ENCODE measurements around the gene ASAP2. TPM values are rescaled to one million over a fixed set of nuclear protein-coding genes. Genes with fewer than 3 reads are reported as not detected.

ASAP2 gene
- total RNA-seq, 4 donors from 2014 or later: 22.0 to 54.6 (median 30.0) TPM

DNA sequence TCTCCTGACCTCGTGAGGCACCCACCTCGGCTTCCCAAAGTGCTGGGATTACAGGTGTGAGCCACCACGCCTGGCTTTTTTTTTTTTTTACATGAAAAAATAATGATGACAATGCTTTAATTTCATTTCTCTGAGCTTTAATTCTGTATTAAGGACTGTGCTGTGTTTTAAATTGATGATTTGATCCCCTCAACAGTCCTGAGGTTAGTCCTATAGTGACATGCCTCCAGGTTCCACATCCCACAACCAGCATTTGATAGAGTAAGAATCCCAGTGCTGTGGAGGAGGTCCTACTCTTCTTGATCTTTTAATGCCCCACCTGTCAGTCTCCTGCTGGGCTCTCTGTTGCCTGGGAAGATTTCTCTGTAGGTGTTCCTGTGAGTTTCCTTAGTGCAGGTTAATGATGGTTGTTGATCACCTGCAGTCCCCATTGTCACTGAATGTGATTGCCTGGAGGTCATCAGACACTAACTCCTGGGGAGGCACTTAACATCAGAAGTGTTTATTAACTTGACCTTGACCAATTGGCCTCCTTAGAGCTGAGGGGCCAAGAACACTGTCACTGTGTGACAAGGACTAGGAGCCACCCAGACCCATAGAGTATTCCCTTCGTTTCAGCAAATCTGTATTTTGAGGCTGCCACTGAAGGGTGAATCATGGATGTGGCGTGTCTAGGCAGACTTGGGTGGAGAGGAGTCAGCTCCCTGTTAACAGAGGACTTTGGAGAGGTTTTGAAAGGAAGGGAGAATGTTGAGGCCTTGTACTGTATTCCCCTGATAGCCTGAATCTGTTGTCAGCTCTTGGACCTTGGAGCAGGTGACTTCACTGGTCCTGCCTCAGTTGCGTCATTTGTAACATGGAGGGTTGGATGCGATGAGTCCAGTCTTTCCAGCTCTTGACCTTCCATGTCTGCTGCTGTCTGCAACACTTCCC is 11.5 kb downstream of the ASAP2 start:
- 86% methylated on average over 5 of the region's 7 CpGs for WGBS

DNA sequence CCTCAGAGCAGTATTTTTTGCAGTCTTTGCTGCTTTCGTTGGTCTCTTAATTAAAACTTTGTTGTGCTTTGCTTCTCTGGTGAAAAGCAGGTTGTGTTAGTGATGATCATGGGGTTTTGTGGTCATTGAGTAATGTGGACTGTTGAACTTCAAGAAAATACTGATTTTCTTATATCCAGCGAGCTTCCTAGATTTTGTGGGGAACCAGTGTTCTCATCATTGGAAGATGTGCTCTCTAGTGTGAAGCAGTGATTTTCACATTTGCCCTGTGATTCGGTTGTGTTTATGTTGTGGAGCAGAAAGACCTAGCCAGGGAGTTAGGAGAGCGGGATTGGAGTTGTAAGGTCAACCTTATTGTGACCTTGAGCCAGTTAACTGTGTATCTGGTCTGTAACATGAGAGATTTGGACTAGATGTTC is 12.4 kb downstream of the ASAP2 start:
- Histone ChIP-seq H3K27ac (no peak overlapping the region), H3K27me3 (no peaks in the 10 kb centered on the region), H3K36me3 (no peaks in the 10 kb centered on the region), H3K9me3 (no peaks in the 10 kb centered on the region), H3K4me3 (no peak overlapping the region), H3K4me1 (peaks cover 65% of the 10 kb centered on the region)
- 70% methylated on average over 4 of the region's 4 CpGs for WGBS
- TF ChIP-seq EP300 (IDR thresholded peaks at IDR 0.05) (no peak), POLR2A (IDR thresholded peaks at IDR 0.05) (no peak), POLR2AphosphoS5 (IDR thresholded peaks at IDR 0.05) (no peak)
- TF ChIP-seq, protein P1, sequence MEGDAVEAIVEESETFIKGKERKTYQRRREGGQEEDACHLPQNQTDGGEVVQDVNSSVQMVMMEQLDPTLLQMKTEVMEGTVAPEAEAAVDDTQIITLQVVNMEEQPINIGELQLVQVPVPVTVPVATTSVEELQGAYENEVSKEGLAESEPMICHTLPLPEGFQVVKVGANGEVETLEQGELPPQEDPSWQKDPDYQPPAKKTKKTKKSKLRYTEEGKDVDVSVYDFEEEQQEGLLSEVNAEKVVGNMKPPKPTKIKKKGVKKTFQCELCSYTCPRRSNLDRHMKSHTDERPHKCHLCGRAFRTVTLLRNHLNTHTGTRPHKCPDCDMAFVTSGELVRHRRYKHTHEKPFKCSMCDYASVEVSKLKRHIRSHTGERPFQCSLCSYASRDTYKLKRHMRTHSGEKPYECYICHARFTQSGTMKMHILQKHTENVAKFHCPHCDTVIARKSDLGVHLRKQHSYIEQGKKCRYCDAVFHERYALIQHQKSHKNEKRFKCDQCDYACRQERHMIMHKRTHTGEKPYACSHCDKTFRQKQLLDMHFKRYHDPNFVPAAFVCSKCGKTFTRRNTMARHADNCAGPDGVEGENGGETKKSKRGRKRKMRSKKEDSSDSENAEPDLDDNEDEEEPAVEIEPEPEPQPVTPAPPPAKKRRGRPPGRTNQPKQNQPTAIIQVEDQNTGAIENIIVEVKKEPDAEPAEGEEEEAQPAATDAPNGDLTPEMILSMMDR (IDR thresholded peaks at IDR 0.05): no peak
- no peak for DNase-seq (ENCODE audit: low spot score in 2 of 2)

More for the DNA sequence above, 11.5 kb downstream of the ASAP2 start:
- peaks cover 67% of the 10 kb centered on the region for H3K4me1 ChIP-seq
- no peaks in the 10 kb centered on the region for H3K36me3 ChIP-seq
- TF ChIP-seq, protein P1 (IDR thresholded peaks at IDR 0.05): no peak
- TF ChIP-seq POLR2AphosphoS5 (IDR thresholded peaks at IDR 0.05): no peak
- TF ChIP-seq EP300 (IDR thresholded peaks at IDR 0.05): no peak
- no peak for TF ChIP-seq POLR2A (IDR thresholded peaks at IDR 0.05)
- no peaks in the 10 kb centered on the region for H3K27me3 ChIP-seq
- no peak for DNase-seq (ENCODE audit: low spot score in 2 of 2)
- no peaks in the 10 kb centered on the region for H3K9me3 ChIP-seq
- H3K27ac ChIP-seq: peak overlapping the region; percentile 49
- no peak overlapping the region for H3K4me3 ChIP-seq

DNA sequence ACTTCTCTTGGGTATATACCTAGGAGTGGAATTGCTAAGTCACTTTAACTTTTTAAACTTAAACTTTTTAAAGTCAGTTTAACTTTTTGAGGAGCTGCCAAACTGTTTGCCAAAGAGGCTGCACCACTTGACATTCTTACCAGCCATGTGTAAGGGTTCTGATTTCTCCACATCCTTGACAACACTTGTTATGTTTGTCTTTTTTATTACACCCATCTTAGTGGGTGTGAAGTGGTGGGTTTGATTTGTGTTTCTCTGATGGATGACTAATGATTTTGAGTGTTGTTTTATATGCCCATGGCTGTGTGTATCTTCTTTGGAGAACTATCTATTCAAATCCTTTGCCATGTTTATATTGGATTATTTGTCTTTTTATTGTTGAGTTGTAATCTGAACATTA is 13.6 kb downstream of the ASAP2 start:
- Histone ChIP-seq H3K4me1 (peaks cover 64% of the 10 kb centered on the region), H3K27ac (no peak overlapping the region), H3K36me3 (no peaks in the 10 kb centered on the region), H3K27me3 (no peaks in the 10 kb centered on the region), H3K4me3 (no peak overlapping the region), H3K9me3 (no peaks in the 10 kb centered on the region)
- DNase-seq (ENCODE audit: low spot score in 2 of 2): no peak
- TF ChIP-seq POLR2A (IDR thresholded peaks at IDR 0.05): no peak
- TF ChIP-seq, protein P1 (IDR thresholded peaks at IDR 0.05): no peak
- TF ChIP-seq EP300 (IDR thresholded peaks at IDR 0.05): no peak
- no peak for TF ChIP-seq POLR2AphosphoS5 (IDR thresholded peaks at IDR 0.05)

DNA sequence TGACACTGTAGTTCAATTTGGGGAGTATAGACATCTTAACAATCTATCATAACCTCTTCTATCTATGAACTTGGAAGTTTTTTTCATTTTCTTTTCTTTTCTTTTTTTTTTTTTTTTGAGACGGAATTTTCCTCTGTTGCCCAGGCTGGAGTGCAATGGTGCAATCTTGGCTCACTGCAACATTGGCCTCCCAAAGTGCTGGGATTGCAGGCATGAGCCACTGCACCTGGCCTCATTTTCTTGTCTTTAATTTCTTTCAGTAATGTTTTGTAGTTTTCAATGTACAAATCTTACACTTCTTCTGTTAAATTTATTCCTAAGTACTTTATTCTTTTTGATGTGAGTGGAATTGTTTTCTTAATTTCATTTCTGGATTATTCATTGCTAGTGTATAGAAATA is 14.6 kb downstream of the ASAP2 start:
- no peaks in the 10 kb centered on the region for H3K36me3 ChIP-seq
- TF ChIP-seq POLR2AphosphoS5 (IDR thresholded peaks at IDR 0.05) (no peak), EP300 (IDR thresholded peaks at IDR 0.05) (no peak)
- DNase-seq (ENCODE audit: low spot score in 2 of 2): no peak
- H3K27ac ChIP-seq: no peak overlapping the region
- H3K4me1 ChIP-seq: peaks cover 59% of the 10 kb centered on the region
- H3K4me3 ChIP-seq: no peak overlapping the region
- 56% methylated on average over 1 of the region's 1 CpG for WGBS
- no peaks in the 10 kb centered on the region for H3K27me3 ChIP-seq
- no peaks in the 10 kb centered on the region for H3K9me3 ChIP-seq

DNA sequence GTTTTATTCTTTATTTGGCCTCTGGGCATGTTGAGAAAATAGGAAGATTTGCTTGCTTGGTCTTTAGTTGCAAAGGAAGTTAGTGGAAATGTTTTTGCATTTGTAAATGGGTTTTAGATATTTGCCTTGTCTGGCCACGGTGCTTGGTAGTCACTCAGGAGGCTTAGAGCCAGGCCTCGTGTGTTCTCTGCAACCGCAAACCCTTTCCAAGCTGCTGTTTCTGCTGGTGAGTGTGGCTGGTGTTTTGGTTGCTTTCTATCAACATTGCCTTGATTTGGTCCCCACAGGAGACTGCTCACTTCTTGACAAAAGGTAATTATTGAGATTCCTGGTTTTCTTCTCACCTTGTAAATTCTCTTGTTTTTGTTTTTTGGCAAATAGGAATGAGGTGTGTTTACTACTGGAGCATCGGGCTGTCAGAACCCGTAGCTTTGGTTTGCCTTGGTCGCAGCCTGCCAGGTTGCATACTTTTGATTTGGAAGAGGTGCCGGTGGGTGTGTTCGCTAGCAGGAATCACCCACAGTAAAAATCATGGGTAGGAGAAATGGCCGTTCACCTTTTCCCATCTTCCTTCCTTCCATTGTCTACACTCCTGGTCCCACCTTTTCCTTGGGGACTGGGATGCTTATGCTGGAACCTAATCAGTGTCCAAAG is 15.8 kb downstream of the ASAP2 start:
- 37% methylated on average over 9 of the region's 9 CpGs for WGBS
- Histone ChIP-seq H3K27me3 (no peaks in the 10 kb centered on the region), H3K27ac (peak overlapping the region; percentile 52), H3K4me1 (peaks cover 51% of the 10 kb centered on the region), H3K4me3 (no peak overlapping the region), H3K9me3 (no peaks in the 10 kb centered on the region), H3K36me3 (no peaks in the 10 kb centered on the region)
- DNase-seq (ENCODE audit: low spot score in 2 of 2): no peak
- TF ChIP-seq POLR2AphosphoS5 (IDR thresholded peaks at IDR 0.05): no peak
- no peak for TF ChIP-seq EP300 (IDR thresholded peaks at IDR 0.05)
- TF ChIP-seq POLR2A (IDR thresholded peaks at IDR 0.05): no peak
- TF ChIP-seq, protein P1 (IDR thresholded peaks at IDR 0.05): no peak

Measured in suprapubic skin (tissue), 4 donors.